Measurements from ENCODE around the gene RGL2.

Gene RGL2

DNA sequence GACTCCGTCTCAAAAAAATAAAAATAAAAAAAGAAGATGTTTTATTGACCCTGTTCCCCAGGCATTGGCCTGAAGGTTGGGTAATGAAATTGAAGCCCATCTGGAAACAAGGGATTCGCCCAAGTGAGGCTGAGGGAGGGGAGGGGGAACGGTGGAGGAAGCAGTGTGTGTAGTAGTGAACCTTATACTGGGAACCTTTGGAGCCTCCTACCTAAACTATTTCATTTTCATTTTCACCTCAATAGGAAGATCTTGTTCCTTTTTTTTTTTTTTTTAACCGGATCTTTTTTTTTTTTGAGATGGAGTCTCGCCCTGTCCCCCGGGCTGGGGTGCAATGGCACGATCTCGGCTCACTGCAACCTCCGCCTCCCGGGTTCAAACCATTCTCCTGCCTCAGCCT, 32.0 kb upstream of the RGL2 start:
- H3K27ac ChIP-seq (ENCODE audit: low read depth in 2 of 2, low read length in 2 of 2), result no peak overlapping the region
- H3K4me3 ChIP-seq (ENCODE audit: low read length in 2 of 2), result no peak overlapping the region
- H3K27me3 ChIP-seq (ENCODE audit: control insufficient read depth in 2 of 2, insufficient read depth in 2 of 2, low read length in 2 of 2), result no peaks in the 10 kb centered on the region
- H3K4me1 ChIP-seq (ENCODE audit: control insufficient read depth in 2 of 2, insufficient read depth in 2 of 2, low read length in 2 of 2), result no peaks in the 10 kb centered on the region
- H3K36me3 ChIP-seq (ENCODE audit: control insufficient read depth in 2 of 2, insufficient read depth in 2 of 2, low read length in 2 of 2), result no peaks in the 10 kb centered on the region
- no peaks in the 10 kb centered on the region for H3K9me3 ChIP-seq (ENCODE audit: control insufficient read depth in 2 of 2, low read length in 2 of 2)
- no peak overlapping the region for H3K9ac ChIP-seq (ENCODE audit: low read depth in 1 of 2, low read length in 2 of 2)

DNA sequence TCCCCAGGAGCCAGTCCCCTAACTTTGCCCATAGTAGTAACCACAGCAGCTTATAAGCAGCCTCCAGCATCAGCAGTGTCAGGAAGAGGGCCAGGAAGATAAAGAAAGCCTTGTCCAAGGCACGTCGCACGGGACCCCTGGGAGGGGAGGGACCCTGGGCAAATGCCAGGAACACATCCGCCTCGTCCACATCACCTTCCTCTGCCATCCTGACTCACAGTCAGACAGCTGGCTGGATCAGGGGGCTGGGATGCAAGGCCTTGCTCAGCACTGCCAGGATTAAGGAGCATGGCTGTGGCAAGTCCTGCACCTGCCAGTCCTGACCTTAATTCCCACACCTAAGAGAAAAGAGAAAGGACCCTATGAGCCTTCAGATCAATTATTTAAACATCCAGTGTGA, 30.3 kb upstream of the RGL2 start:
- Histone ChIP-seq H3K9ac (ENCODE audit: low read depth in 1 of 2, low read length in 2 of 2) (no peak overlapping the region), H3K4me1 (ENCODE audit: control insufficient read depth in 2 of 2, insufficient read depth in 2 of 2, low read length in 2 of 2) (peaks cover under 1% of the 10 kb centered on the region in 2 donors), H3K36me3 (ENCODE audit: control insufficient read depth in 2 of 2, insufficient read depth in 2 of 2, low read length in 2 of 2) (no peaks in the 10 kb centered on the region), H3K27me3 (ENCODE audit: control insufficient read depth in 2 of 2, insufficient read depth in 2 of 2, low read length in 2 of 2) (no peaks in the 10 kb centered on the region), H3K4me3 (ENCODE audit: low read length in 2 of 2) (no peak overlapping the region), H3K27ac (ENCODE audit: low read depth in 2 of 2, low read length in 2 of 2) (no peak overlapping the region), H3K9me3 (ENCODE audit: control insufficient read depth in 2 of 2, low read length in 2 of 2) (no peaks in the 10 kb centered on the region)

- H3K4me3 ChIP-seq (ENCODE audit: low read length in 2 of 2), result peak overlapping the region; percentile 85 to 96
- peak overlapping the region; percentile 74 for H3K9ac ChIP-seq (ENCODE audit: low read depth in 1 of 2, low read length in 2 of 2)
- no peaks in the 10 kb centered on the region for H3K27me3 ChIP-seq (ENCODE audit: control insufficient read depth in 2 of 2, insufficient read depth in 2 of 2, low read length in 2 of 2)
- H3K27ac ChIP-seq (ENCODE audit: low read depth in 2 of 2, low read length in 2 of 2), result peak overlapping the region; percentile 86 to 89
- H3K36me3 ChIP-seq (ENCODE audit: control insufficient read depth in 2 of 2, insufficient read depth in 2 of 2, low read length in 2 of 2), result peaks cover 21% of the 10 kb centered on the region in 2 donors
- peaks cover 25 to 33% of the 10 kb centered on the region in 2 donors for H3K4me1 ChIP-seq (ENCODE audit: control insufficient read depth in 2 of 2, insufficient read depth in 2 of 2, low read length in 2 of 2)
- no peaks in the 10 kb centered on the region for H3K9me3 ChIP-seq (ENCODE audit: control insufficient read depth in 2 of 2, low read length in 2 of 2)
Observed at GRCh38 chr6:33324125-33324524, 25.4 kb upstream of the RGL2 start.

DNA sequence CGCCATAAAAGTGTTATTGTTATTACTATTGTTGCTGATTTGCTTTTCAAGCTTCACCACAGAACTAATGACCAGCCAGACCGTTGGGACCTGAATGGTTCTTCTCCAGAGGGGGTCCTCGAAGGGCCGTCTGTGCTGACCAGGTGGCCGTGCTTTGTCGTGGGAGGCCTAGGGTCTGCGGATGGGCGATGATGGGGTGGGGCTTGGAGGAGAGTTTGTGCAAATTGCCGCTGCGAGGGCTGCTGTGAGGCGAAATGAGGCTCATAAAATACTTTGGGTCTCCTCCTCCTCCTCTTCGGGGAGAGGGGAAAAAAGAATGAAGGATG, 24.8 kb upstream of the RGL2 start:
- H3K27me3 ChIP-seq (ENCODE audit: control insufficient read depth in 2 of 2, insufficient read depth in 2 of 2, low read length in 2 of 2), result no peaks in the 10 kb centered on the region
- peaks cover 28 to 38% of the 10 kb centered on the region in 2 donors for H3K4me1 ChIP-seq (ENCODE audit: control insufficient read depth in 2 of 2, insufficient read depth in 2 of 2, low read length in 2 of 2)

DNA sequence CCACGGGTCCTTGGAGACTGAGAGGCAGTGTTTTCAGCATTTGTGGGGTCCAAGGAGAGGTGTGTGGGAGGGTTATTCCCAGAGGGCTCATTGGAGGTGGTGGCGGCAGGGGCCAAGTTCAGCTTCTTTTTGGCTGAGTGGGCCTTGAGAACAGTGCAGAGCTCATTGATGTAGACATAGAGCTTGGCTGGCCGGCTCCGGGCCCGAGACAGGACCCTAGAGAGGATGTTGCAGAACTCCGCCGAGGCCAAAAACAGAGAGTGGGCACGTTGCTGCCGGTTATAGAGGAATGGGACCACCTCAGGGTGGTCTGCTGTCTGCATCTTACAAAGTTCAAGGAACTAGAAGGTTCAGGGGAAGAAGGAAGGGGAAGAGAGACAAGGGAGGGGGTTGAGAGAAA, 22.5 kb upstream of the RGL2 start:
- H3K9me3 ChIP-seq (ENCODE audit: control insufficient read depth in 2 of 2, low read length in 2 of 2), result no peaks in the 10 kb centered on the region
- no peak overlapping the region for H3K27ac ChIP-seq (ENCODE audit: low read depth in 2 of 2, low read length in 2 of 2)
- H3K9ac ChIP-seq (ENCODE audit: low read depth in 1 of 2, low read length in 2 of 2), result no peak overlapping the region
- H3K4me3 ChIP-seq (ENCODE audit: low read length in 2 of 2), result peak overlapping the region in 1 of 2 donors; percentile 85
- H3K27me3 ChIP-seq (ENCODE audit: control insufficient read depth in 2 of 2, insufficient read depth in 2 of 2, low read length in 2 of 2), result no peaks in the 10 kb centered on the region
- H3K4me1 ChIP-seq (ENCODE audit: control insufficient read depth in 2 of 2, insufficient read depth in 2 of 2, low read length in 2 of 2), result peaks cover 40 to 46% of the 10 kb centered on the region in 2 donors
- peaks cover 26 to 27% of the 10 kb centered on the region in 2 donors for H3K36me3 ChIP-seq (ENCODE audit: control insufficient read depth in 2 of 2, insufficient read depth in 2 of 2, low read length in 2 of 2)

More for the DNA sequence above, 24.8 kb upstream of the RGL2 start:
- Histone ChIP-seq H3K9me3 (ENCODE audit: control insufficient read depth in 2 of 2, low read length in 2 of 2) (no peaks in the 10 kb centered on the region), H3K27ac (ENCODE audit: low read depth in 2 of 2, low read length in 2 of 2) (peak overlapping the region; percentile 86 to 89), H3K4me3 (ENCODE audit: low read length in 2 of 2) (peak overlapping the region; percentile 85 to 96), H3K9ac (ENCODE audit: low read depth in 1 of 2, low read length in 2 of 2) (peak overlapping the region; percentile 74), H3K36me3 (ENCODE audit: control insufficient read depth in 2 of 2, insufficient read depth in 2 of 2, low read length in 2 of 2) (peaks cover 26% of the 10 kb centered on the region in 2 donors)

GRCh38 chr6:33320315-33321181, 21.8 kb upstream of the RGL2 start:
- H3K4me1 ChIP-seq (ENCODE audit: control insufficient read depth in 2 of 2, insufficient read depth in 2 of 2, low read length in 2 of 2), result peaks cover 43 to 46% of the 10 kb centered on the region in 2 donors
- peak overlapping the region in 1 of 2 donors; percentile 32 for H3K27ac ChIP-seq (ENCODE audit: low read depth in 2 of 2, low read length in 2 of 2)
- H3K9ac ChIP-seq (ENCODE audit: low read depth in 1 of 2, low read length in 2 of 2), result no peak overlapping the region

DNA sequence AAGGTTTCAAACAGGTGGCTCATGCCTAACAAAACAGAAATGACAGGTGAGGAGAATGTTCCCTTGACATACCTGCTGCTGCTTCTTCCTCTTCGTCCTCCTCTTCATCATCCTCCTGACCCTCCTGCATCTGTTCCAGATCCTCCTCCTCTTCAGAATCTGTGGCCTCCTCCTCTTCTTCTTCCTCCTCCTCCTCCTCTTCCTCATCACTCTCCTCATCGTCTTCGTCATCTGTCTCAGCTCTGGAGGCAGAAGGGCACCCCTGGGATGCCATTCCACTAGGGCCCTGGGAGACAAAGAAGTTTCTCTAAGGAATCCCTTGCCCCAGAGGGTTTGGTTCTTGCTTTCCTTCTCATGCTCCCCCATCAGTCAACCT, 21.2 kb upstream of the RGL2 start:
- Histone ChIP-seq H3K27ac (ENCODE audit: low read depth in 2 of 2, low read length in 2 of 2) (peak overlapping the region in 1 of 2 donors; percentile 32), H3K4me1 (ENCODE audit: control insufficient read depth in 2 of 2, insufficient read depth in 2 of 2, low read length in 2 of 2) (peaks cover 49 to 53% of the 10 kb centered on the region in 2 donors)

More at GRCh38 chr6:33320315-33321181, 21.8 kb upstream of the RGL2 start:
- Histone ChIP-seq H3K4me3 (ENCODE audit: low read length in 2 of 2) (peak overlapping the region in 1 of 2 donors; percentile 85), H3K27me3 (ENCODE audit: control insufficient read depth in 2 of 2, insufficient read depth in 2 of 2, low read length in 2 of 2) (no peaks in the 10 kb centered on the region), H3K9me3 (ENCODE audit: control insufficient read depth in 2 of 2, low read length in 2 of 2) (no peaks in the 10 kb centered on the region), H3K36me3 (ENCODE audit: control insufficient read depth in 2 of 2, insufficient read depth in 2 of 2, low read length in 2 of 2) (peaks cover 26 to 27% of the 10 kb centered on the region in 2 donors)

GRCh38 chr6:33318426-33319073, 19.8 kb upstream of the RGL2 start:
- Histone ChIP-seq H3K27ac (ENCODE audit: low read depth in 2 of 2, low read length in 2 of 2) (peak overlapping the region; percentile 84 to 88), H3K36me3 (ENCODE audit: control insufficient read depth in 2 of 2, insufficient read depth in 2 of 2, low read length in 2 of 2) (peaks cover 26 to 27% of the 10 kb centered on the region in 2 donors), H3K9ac (ENCODE audit: low read depth in 1 of 2, low read length in 2 of 2) (peak overlapping the region; percentile 74 to 79), H3K4me1 (ENCODE audit: control insufficient read depth in 2 of 2, insufficient read depth in 2 of 2, low read length in 2 of 2) (peaks cover 52 to 55% of the 10 kb centered on the region in 2 donors), H3K4me3 (ENCODE audit: low read length in 2 of 2) (peak overlapping the region; percentile 77 to 94), H3K9me3 (ENCODE audit: control insufficient read depth in 2 of 2, low read length in 2 of 2) (no peaks in the 10 kb centered on the region), H3K27me3 (ENCODE audit: control insufficient read depth in 2 of 2, insufficient read depth in 2 of 2, low read length in 2 of 2) (no peaks in the 10 kb centered on the region)

More for the DNA sequence above, 21.2 kb upstream of the RGL2 start:
- Histone ChIP-seq H3K36me3 (ENCODE audit: control insufficient read depth in 2 of 2, insufficient read depth in 2 of 2, low read length in 2 of 2) (peaks cover 26 to 27% of the 10 kb centered on the region in 2 donors), H3K9ac (ENCODE audit: low read depth in 1 of 2, low read length in 2 of 2) (no peak overlapping the region), H3K27me3 (ENCODE audit: control insufficient read depth in 2 of 2, insufficient read depth in 2 of 2, low read length in 2 of 2) (no peaks in the 10 kb centered on the region), H3K9me3 (ENCODE audit: control insufficient read depth in 2 of 2, low read length in 2 of 2) (no peaks in the 10 kb centered on the region), H3K4me3 (ENCODE audit: low read length in 2 of 2) (no peak overlapping the region)

DNA sequence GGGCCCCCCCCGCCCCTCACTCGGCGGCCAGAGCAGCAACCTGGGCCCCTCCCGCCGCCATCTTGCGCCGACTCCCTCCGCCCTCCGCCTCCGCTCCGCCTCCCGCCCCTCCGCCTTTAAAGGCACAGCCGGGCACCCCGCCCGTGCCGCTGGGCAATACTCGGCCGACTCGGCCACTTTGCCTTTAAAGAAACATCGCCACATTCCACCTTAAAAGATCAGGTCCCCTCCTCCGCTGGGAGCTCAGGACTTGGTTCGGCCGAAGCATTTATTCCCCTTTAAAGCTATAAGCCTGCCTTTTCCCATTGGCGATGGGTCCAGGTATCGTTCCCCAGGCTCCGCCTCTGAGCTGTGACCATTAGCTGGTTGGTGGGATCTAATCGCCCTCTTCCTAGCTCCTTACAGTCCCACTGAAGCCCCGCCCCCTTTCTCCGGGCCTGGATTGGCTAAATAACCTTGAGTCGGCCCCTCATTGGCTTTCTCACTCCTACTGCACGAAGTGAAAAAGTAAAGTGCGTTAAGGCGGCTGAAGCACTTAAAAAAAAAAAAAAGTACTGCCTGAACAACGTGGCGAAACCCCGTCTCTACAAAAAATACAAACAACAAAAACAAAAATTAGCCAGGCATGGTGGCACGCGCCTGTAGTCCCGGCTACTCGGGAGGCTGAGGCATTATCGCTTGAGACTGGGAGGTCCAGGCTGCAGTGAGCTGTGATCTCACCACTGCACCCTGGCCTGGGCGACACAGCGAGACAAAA, 19.1 kb upstream of the RGL2 start, which contains the start of gene ZBTB22:
Gene ZBTB22 (minus strand): TSS at position 76 of the 757 bp plus-strand sequence. CDS start 828 bp downstream, outside the sequence.
- peak within 1 kb of the TSS; percentile 74 to 79 for H3K9ac ChIP-seq (ENCODE audit: low read depth in 1 of 2, low read length in 2 of 2)
- peaks cover 26 to 27% of the 10 kb centered on the region in 2 donors for H3K36me3 ChIP-seq (ENCODE audit: control insufficient read depth in 2 of 2, insufficient read depth in 2 of 2, low read length in 2 of 2)
- H3K9me3 ChIP-seq (ENCODE audit: control insufficient read depth in 2 of 2, low read length in 2 of 2), result no peaks in the 10 kb centered on the region
- H3K4me1 ChIP-seq (ENCODE audit: control insufficient read depth in 2 of 2, insufficient read depth in 2 of 2, low read length in 2 of 2), result peaks cover 49 to 55% of the 10 kb centered on the region in 2 donors
- no peaks in the 10 kb centered on the region for H3K27me3 ChIP-seq (ENCODE audit: control insufficient read depth in 2 of 2, insufficient read depth in 2 of 2, low read length in 2 of 2)
- H3K4me3 ChIP-seq (ENCODE audit: low read length in 2 of 2), result peak within 1 kb of the TSS; percentile 77 to 94
- H3K27ac ChIP-seq (ENCODE audit: low read depth in 2 of 2, low read length in 2 of 2), result peak within 1 kb of the TSS; percentile 84 to 88

Data from mucosa of rectum (tissue), 2 donors.